H9 (cell line): Measurements from ENCODE around the gene ROBO1. TPM values are rescaled to one million over a fixed set of nuclear protein-coding genes. Genes with fewer than 3 reads are reported as not detected.

Experiments used
- DNase-seq: peaks from one replicate; pipeline ENCODE4 v3.0.0-alpha.2; 2017
- H2AFZ ChIP-seq: one replicate; pipeline ENCODE4 v1.6.1; 2013; ENCODE audit warnings: mild to moderate bottlenecking, low read length, control low read depth, moderate library complexity
- H2AK5ac ChIP-seq: 2 replicates; pipeline ENCODE4 v1.6.1; 2013; ENCODE audit warnings: low read length, control low read depth, mixed read lengths; ENCODE audit not compliant: insufficient read length
- H2BK120ac ChIP-seq: one replicate; pipeline ENCODE4 v1.6.1; 2013; ENCODE audit warnings: low read depth, mild to moderate bottlenecking, low read length, control low read depth, inconsistent platforms; ENCODE audit not compliant: poor library complexity, severe bottlenecking
- H2BK12ac ChIP-seq: 2 replicates; pipeline ENCODE4 v1.6.1; 2013; ENCODE audit warnings: low read length, control low read depth, mixed read lengths, low read depth; ENCODE audit not compliant: insufficient read length
- H2BK15ac ChIP-seq: 2 replicates; pipeline ENCODE4 v1.6.1; 2013; ENCODE audit warnings: low read depth, low read length, control low read depth
- H2BK20ac ChIP-seq: one replicate; pipeline ENCODE4 v1.6.1; 2013; ENCODE audit warnings: low read depth, mild to moderate bottlenecking, low read length, control low read depth, inconsistent platforms; ENCODE audit not compliant: poor library complexity, severe bottlenecking
- H2BK5ac ChIP-seq: 2 replicates; pipeline ENCODE4 v1.6.1; 2013; ENCODE audit warnings: low read length, control low read depth, mixed read lengths; ENCODE audit not compliant: insufficient read length
- H3K14ac ChIP-seq: 2 replicates; pipeline ENCODE4 v1.6.1; 2013; ENCODE audit warnings: low read length, control low read depth; ENCODE audit not compliant: insufficient read depth
- H3K18ac ChIP-seq: 2 replicates; pipeline ENCODE4 v1.6.1; 2013; ENCODE audit warnings: low read depth, mild to moderate bottlenecking, mixed read lengths, low read length, control low read depth; ENCODE audit not compliant: insufficient read length
- H3K23ac ChIP-seq: 2 replicates; pipeline ENCODE4 v1.6.1; 2013; ENCODE audit warnings: low read length, control low read depth, mixed read lengths, low read depth; ENCODE audit not compliant: insufficient read length
- H3K23me2 ChIP-seq: 2 replicates; pipeline ENCODE4 v1.6.1; 2013; ENCODE audit warnings: low read depth, mild to moderate bottlenecking, mixed read lengths, low read length, control low read depth; ENCODE audit not compliant: insufficient read length, poor library complexity, severe bottlenecking
- H3K27ac ChIP-seq: 2 replicates; pipeline ENCODE4 v1.5.1; 2013; ENCODE audit warnings: low read length, control low read depth, mixed read lengths, low read depth; ENCODE audit not compliant: insufficient read length
- H3K27me3 ChIP-seq: 2 replicates; pipeline ENCODE4 v1.6.1; 2013; ENCODE audit warnings: low read length, control low read depth, inconsistent platforms; ENCODE audit not compliant: insufficient read depth
- H3K4ac ChIP-seq: 2 replicates; pipeline ENCODE4 v1.6.1; 2013; ENCODE audit warnings: low read depth, mild to moderate bottlenecking, control low read depth, inconsistent platforms, low read length, moderate library complexity
- H3K4me1 ChIP-seq: 2 replicates; pipeline ENCODE4 v1.6.1; 2013; ENCODE audit warnings: low read length, control low read depth, inconsistent platforms; ENCODE audit not compliant: insufficient read depth
- H3K4me2 ChIP-seq: 2 replicates; pipeline ENCODE4 v1.6.1; 2013; ENCODE audit warnings: low read length, control low read depth, mixed read lengths; ENCODE audit not compliant: insufficient read length, insufficient read depth
- H3K56ac ChIP-seq: 2 replicates; pipeline ENCODE4 v1.6.1; 2013; ENCODE audit warnings: low read depth, mild to moderate bottlenecking, mixed read lengths, low read length, control low read depth; ENCODE audit not compliant: insufficient read length
- H3K79me1 ChIP-seq: 2 replicates; pipeline ENCODE4 v1.6.1; 2013; ENCODE audit warnings: low read depth, mild to moderate bottlenecking, moderate library complexity, low read length, control low read depth, inconsistent platforms; ENCODE audit not compliant: insufficient read depth, poor library complexity, severe bottlenecking
- H3K79me2 ChIP-seq: 2 replicates; pipeline ENCODE4 v1.6.1; 2013; ENCODE audit warnings: low read length, control low read depth, inconsistent platforms; ENCODE audit not compliant: insufficient read depth
- H3K9ac ChIP-seq: 2 replicates; pipeline ENCODE4 v1.6.1; 2013; ENCODE audit warnings: low read length, control low read depth, mixed read lengths; ENCODE audit not compliant: insufficient read length; ENCODE audit errors: extremely low read depth
- H3K9me3 ChIP-seq: one replicate; pipeline ENCODE4 v1.6.1; 2013; ENCODE audit warnings: low read depth, low read length, inconsistent platforms; ENCODE audit not compliant: control insufficient read depth
- H3T11ph ChIP-seq: one replicate; pipeline ENCODE4 v1.6.1; 2013; ENCODE audit warnings: mild to moderate bottlenecking, low read length, control low read depth, inconsistent platforms
- H4K20me1 ChIP-seq: one replicate; pipeline ENCODE4 v1.6.1; 2013; ENCODE audit not compliant: control insufficient read depth, insufficient read length, insufficient read depth
- H4K5ac ChIP-seq: 2 replicates; pipeline ENCODE4 v1.6.1; 2013; ENCODE audit warnings: low read depth, mild to moderate bottlenecking, mixed read lengths, low read length, control low read depth; ENCODE audit not compliant: insufficient read length
- H4K8ac ChIP-seq: replicated peaks from 2 replicates; pipeline ENCODE4 v1.6.1; 2013; ENCODE audit warnings: low read length, control low read depth, mixed read lengths, low read depth; ENCODE audit not compliant: insufficient read length
- H4K91ac ChIP-seq: 2 replicates; pipeline ENCODE4 v1.6.1; 2013; ENCODE audit warnings: low read depth, mild to moderate bottlenecking, moderate library complexity, mixed read lengths, low read length, control low read depth; ENCODE audit not compliant: insufficient read length
- H3K27ac Mint-ChIP-seq, 3 experiments: 2 replicates in 2 of 3; 3 replicates in 1 of 3; pipeline ENCODE4 v1.8.0; 2020 to 2021; ENCODE audit warnings: mixed read lengths in 3 of 3, mild to moderate bottlenecking in 1 of 3, moderate library complexity in 1 of 3
- H3K27me3 Mint-ChIP-seq: 2 replicates; pipeline ENCODE4 v1.8.0; 2021; ENCODE audit warnings: low read depth, mild to moderate bottlenecking, moderate library complexity, mixed read lengths
- H3K36me3 Mint-ChIP-seq, 3 experiments: 2 replicates in 2 of 3; 3 replicates in 1 of 3; pipeline ENCODE4 v1.8.0; 2020 to 2021; ENCODE audit warnings: low read depth in 3 of 3, mixed read lengths in 3 of 3; ENCODE audit not compliant: insufficient read depth in 1 of 3
- H3K4me1 Mint-ChIP-seq, 2 experiments: 2 replicates each; pipeline ENCODE4 v1.8.0; 2020; ENCODE audit warnings: mixed read lengths in 2 of 2
- H3K4me3 Mint-ChIP-seq, 2 experiments: 2 replicates in 1 of 2; 3 replicates in 1 of 2; pipeline ENCODE4 v1.8.0; 2020 to 2021; ENCODE audit warnings: mild to moderate bottlenecking in 2 of 2, mixed read lengths in 2 of 2, moderate library complexity in 1 of 2
- H3K9me3 Mint-ChIP-seq, 2 experiments: 2 replicates in 1 of 2; 3 replicates in 1 of 2; pipeline ENCODE4 v1.8.0; 2020; ENCODE audit warnings: mild to moderate bottlenecking in 2 of 2, mixed read lengths in 2 of 2, moderate library complexity in 1 of 2
- WGBS: extraction: QIAGEN DNeasy Blood & Tissue Kit; methylation state at CpG from one replicate; pipeline ENCODE4 v1.1.7; 2013; ENCODE audit warnings: missing lambda C conversion rate, low lambda C conversion rate, mixed read lengths; ENCODE audit not compliant: insufficient read length; ENCODE audit errors: extremely low coverage; 5-methylcytosine and 5-hydroxymethylcytosine counted together
- total RNA-seq: library from RNA; stranded (reverse); gene quantifications from 2 replicates; pipeline ENCODE4 v1.2.1, GENCODE V29; 2021
- TF ChIP-seq, protein P1 (sequence below): fragments of 200-600 bp; sonication (generic); conservative IDR thresholded peaks from 3 replicates; pipeline ENCODE4 v1.8.0; 2021; ENCODE audit warnings: antibody characterized with exemption, mild to moderate bottlenecking

Gene ROBO1
- total RNA-seq, 1 experiment from 2014 or later: 62.7 TPM

DNA sequence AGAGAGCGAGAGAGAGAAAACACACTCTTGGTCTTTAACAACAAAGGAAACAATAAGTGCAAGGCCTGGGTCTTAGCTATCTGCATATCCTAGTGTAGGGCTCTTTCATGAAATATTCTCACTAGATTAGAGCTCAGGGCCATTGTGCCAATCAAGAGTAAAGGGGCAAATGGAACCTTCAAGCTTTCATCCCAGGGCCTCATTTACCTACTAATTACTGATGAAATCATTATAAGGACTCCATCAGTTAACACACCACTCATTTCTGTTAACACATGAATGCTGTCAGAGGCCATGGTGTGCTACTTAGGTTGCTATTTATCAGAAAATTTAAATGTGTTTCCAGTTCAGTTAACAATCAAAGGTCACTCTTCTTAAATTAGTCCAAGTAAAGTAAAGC lies 597.8 kb downstream of the ROBO1 start:
- H2AFZ ChIP-seq: no peak overlapping the region

More for the DNA sequence above, 597.8 kb downstream of the ROBO1 start:
- no peak for DNase-seq
- Histone ChIP-seq H3K4ac (no peak overlapping the region), H2BK20ac (no peak overlapping the region), H3T11ph (no peak overlapping the region), H3K9me3 (no peaks in the 10 kb centered on the region), H2BK5ac (no peak overlapping the region), H3K56ac (no peak overlapping the region), H3K23me2 (no peaks in the 10 kb centered on the region), H3K14ac (no peak overlapping the region), H3K9ac (no peak overlapping the region), H4K91ac (no peak overlapping the region), H4K8ac (no peak overlapping the region), H2BK120ac (no peak overlapping the region), H3K4me2 (no peak overlapping the region), H2BK15ac (no peak overlapping the region), H3K18ac (no peak overlapping the region), H4K5ac (no peak overlapping the region), H4K20me1 (no peaks in the 10 kb centered on the region), H3K27ac (no peak overlapping the region), H3K79me2 (no peaks in the 10 kb centered on the region), H3K23ac (no peak overlapping the region), H3K79me1 (no peaks in the 10 kb centered on the region), H2BK12ac (no peak overlapping the region), H3K4me1 (peaks cover 3% of the 10 kb centered on the region; the same call in 1 of the 2 replicates), H3K27me3 (no peaks in the 10 kb centered on the region), H2AK5ac (no peak overlapping the region)
- Mint-ChIP-seq H3K36me3 (peaks cover 0 to 5% (median 0%) of the 10 kb centered on the region in 3 experiments; a peak in 1 of 7 replicates), H3K27me3 (no peaks in the 10 kb centered on the region), H3K9me3 (no peaks in the 10 kb centered on the region), H3K27ac (no peak overlapping the region), H3K4me1 (peaks cover 8 to 12% of the 10 kb centered on the region in 2 experiments), H3K4me3 (no peak overlapping the region)
- TF ChIP-seq, protein P1, sequence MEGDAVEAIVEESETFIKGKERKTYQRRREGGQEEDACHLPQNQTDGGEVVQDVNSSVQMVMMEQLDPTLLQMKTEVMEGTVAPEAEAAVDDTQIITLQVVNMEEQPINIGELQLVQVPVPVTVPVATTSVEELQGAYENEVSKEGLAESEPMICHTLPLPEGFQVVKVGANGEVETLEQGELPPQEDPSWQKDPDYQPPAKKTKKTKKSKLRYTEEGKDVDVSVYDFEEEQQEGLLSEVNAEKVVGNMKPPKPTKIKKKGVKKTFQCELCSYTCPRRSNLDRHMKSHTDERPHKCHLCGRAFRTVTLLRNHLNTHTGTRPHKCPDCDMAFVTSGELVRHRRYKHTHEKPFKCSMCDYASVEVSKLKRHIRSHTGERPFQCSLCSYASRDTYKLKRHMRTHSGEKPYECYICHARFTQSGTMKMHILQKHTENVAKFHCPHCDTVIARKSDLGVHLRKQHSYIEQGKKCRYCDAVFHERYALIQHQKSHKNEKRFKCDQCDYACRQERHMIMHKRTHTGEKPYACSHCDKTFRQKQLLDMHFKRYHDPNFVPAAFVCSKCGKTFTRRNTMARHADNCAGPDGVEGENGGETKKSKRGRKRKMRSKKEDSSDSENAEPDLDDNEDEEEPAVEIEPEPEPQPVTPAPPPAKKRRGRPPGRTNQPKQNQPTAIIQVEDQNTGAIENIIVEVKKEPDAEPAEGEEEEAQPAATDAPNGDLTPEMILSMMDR: no peak
- WGBS: no CpG with 5 or more reads among the region's 1 CpG
